ENCODE data around the gene MRNIP. TPM values are rescaled to one million over a fixed set of nuclear protein-coding genes. Genes with fewer than 3 reads are reported as not detected.

The MRNIP gene
- total RNA-seq, 4 donors from 2014 or later: 17.9 to 50.6 (median 34.3) TPM

GRCh38 chr5:179870952-179871351, 12.3 kb upstream of the MRNIP start:
- TF ChIP-seq EP300 (IDR thresholded peaks at IDR 0.05): no peak
- TF ChIP-seq CTCF (IDR thresholded peaks at IDR 0.05): no peak
- no peak for TF ChIP-seq POLR2A (IDR thresholded peaks at IDR 0.05)
- TF ChIP-seq POLR2AphosphoS5 (IDR thresholded peaks at IDR 0.05): no peak
- no peak for ATAC-seq
- Histone ChIP-seq H3K4me3 (no peak overlapping the region), H3K27me3 (no peaks in the 10 kb centered on the region), H3K27ac (no peak overlapping the region), H3K4me1 (no peaks in the 10 kb centered on the region), H3K9me3 (no peaks in the 10 kb centered on the region), H3K36me3 (peaks cover 0 to 98% of the 10 kb centered on the region in 2 donors)
- WGBS, 2 donors (ENCODE audit: low coverage in 1 of 2): 90 to 96% methylated on average over 2 to 3 of the region's 3 CpGs

DNA sequence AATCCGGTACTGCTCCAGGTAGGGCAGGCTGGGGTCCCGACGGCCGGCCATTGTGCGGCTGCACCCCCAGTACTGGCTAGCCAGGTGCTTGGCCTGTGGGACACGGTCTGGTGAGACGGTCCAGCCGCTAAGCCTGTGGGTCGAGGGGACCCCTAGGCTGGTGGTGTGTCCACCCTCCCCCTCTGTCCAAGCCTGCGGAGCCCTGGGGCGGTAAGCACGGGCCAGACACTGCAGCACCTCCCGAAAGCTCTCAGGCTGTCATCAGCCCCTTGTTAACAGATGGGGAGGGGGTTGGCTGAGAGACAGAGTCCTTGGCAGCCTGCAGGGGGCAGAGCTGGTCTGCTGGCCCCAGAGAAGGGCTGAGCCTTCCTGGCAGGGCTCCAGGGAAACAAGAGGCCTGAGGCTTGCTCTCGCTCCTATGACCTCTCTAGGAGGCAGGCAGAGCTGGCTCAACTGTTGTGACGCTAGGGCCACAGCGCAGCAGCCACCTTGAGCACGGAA, 11.8 kb upstream of the MRNIP start:
- H3K36me3 ChIP-seq: peaks cover 0 to 98% of the 10 kb centered on the region in 2 donors
- H3K27ac ChIP-seq: no peak overlapping the region
- no peak overlapping the region for H3K4me3 ChIP-seq
- no peaks in the 10 kb centered on the region for H3K9me3 ChIP-seq
- ATAC-seq: peak; percentile 21
- TF ChIP-seq EP300 (IDR thresholded peaks at IDR 0.05): no peak
- TF ChIP-seq CTCF (IDR thresholded peaks at IDR 0.05): peak in 1 of 4 experiments; percentile 28
- no peak for TF ChIP-seq POLR2A (IDR thresholded peaks at IDR 0.05)
- no peak for TF ChIP-seq POLR2AphosphoS5 (IDR thresholded peaks at IDR 0.05)
- 81% methylated on average over 2 of the region's 17 CpGs; no CpG with 5 or more reads in 1 of the 2 donors for WGBS, 2 donors (ENCODE audit: low coverage in 1 of 2)
- no peaks in the 10 kb centered on the region for H3K4me1 ChIP-seq
- H3K27me3 ChIP-seq: no peaks in the 10 kb centered on the region

GRCh38 chr5:179869641-179870402, 11.2 kb upstream of the MRNIP start:
- Histone ChIP-seq H3K4me1 (no peaks in the 10 kb centered on the region), H3K36me3 (peaks cover 0 to 98% of the 10 kb centered on the region in 2 donors), H3K27ac (no peak overlapping the region), H3K9me3 (no peaks in the 10 kb centered on the region), H3K27me3 (no peaks in the 10 kb centered on the region), H3K4me3 (no peak overlapping the region)
- no peak for ATAC-seq
- no peak for TF ChIP-seq EP300 (IDR thresholded peaks at IDR 0.05)
- WGBS, 2 donors (ENCODE audit: low coverage in 1 of 2): no CpG with 5 or more reads among the region's 16 CpGs

DNA sequence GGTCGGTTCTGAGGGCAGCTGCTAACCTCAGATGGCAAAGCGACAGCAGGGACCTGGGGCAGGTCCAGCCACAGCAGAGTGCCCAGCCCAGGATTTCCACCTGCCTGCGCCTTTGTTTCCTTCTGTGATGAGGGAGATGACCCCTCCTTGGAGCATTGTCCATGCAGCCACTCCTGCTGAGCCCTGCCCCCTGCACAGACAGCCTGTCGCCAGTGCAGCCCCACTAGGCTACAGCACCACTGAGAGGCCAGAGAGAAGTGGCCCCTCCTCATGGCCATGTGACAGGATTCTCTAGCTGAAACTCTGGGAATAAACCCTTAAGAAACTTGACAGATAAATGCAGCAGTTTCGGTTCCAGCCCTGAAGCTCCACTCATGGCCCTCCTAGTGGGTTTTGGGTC, 10.5 kb upstream of the MRNIP start:
- Histone ChIP-seq H3K27me3 (no peaks in the 10 kb centered on the region), H3K9me3 (no peaks in the 10 kb centered on the region), H3K27ac (no peak overlapping the region), H3K4me3 (no peak overlapping the region), H3K36me3 (peaks cover 0 to 98% of the 10 kb centered on the region in 2 donors), H3K4me1 (no peaks in the 10 kb centered on the region)
- TF ChIP-seq EP300 (IDR thresholded peaks at IDR 0.05) (no peak), POLR2A (IDR thresholded peaks at IDR 0.05) (no peak), CTCF (IDR thresholded peaks at IDR 0.05) (no peak), POLR2AphosphoS5 (IDR thresholded peaks at IDR 0.05) (no peak)
- no peak for ATAC-seq
- WGBS, 2 donors (ENCODE audit: low coverage in 1 of 2): 100% methylated on average over 1 of the region's 5 CpGs; no CpG with 5 or more reads in 1 of the 2 donors

DNA sequence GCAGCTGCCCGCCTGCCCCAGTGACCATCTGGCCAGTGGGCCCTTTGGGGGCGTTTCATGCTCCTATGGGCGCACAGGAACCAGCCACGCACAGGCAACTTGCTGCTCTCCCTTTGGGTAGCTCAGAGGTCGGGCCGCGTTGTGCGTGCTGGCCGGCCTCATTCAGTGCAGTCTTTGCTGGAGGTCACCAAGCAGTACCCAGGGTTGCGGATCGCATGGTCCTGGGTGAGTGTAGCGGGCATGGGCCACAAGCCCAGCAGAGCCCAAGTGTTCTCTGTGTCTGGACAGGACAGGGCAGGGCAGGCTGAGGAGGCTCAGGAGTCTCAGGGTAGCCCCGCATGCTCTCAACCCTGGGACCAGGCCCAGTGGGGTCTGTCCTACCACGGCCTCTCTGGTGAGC, 9.9 kb upstream of the MRNIP start:
- no peak overlapping the region for H3K4me3 ChIP-seq
- no peak for TF ChIP-seq POLR2AphosphoS5 (IDR thresholded peaks at IDR 0.05)
- TF ChIP-seq CTCF (IDR thresholded peaks at IDR 0.05): no peak
- no peak for TF ChIP-seq EP300 (IDR thresholded peaks at IDR 0.05)
- TF ChIP-seq POLR2A (IDR thresholded peaks at IDR 0.05): no peak
- no peaks in the 10 kb centered on the region for H3K9me3 ChIP-seq
- no peak overlapping the region for H3K27ac ChIP-seq
- peaks cover 0 to 98% of the 10 kb centered on the region in 2 donors for H3K36me3 ChIP-seq
- ATAC-seq: no peak
- no CpG with 5 or more reads among the region's 14 CpGs for WGBS, 2 donors (ENCODE audit: low coverage in 1 of 2)
- no peaks in the 10 kb centered on the region for H3K27me3 ChIP-seq
- H3K4me1 ChIP-seq: no peaks in the 10 kb centered on the region

Data from gastroesophageal sphincter (tissue), 4 donors.